Trophoblast cell (in vitro differentiated cells and primary cell): Measurements from ENCODE around the gene BCL11A.

Experiments used
- DNase-seq, 2 donors: peaks; one replicate each; pipeline ENCODE4 v3.0.0-alpha.2; 2016
- H2AFZ ChIP-seq: 2 replicates; pipeline ENCODE4 v1.6.1; 2013; ENCODE audit warnings: low read length, moderate library complexity, mild to moderate bottlenecking; ENCODE audit not compliant: insufficient read depth, poor library complexity
- H2AK5ac ChIP-seq: 2 replicates; pipeline ENCODE4 v1.6.1; 2013; ENCODE audit warnings: mild to moderate bottlenecking, low read length
- H2BK120ac ChIP-seq: 2 replicates; pipeline ENCODE4 v1.6.1; 2013; ENCODE audit warnings: low read length, mild to moderate bottlenecking, moderate library complexity; ENCODE audit not compliant: insufficient read depth, poor library complexity
- H2BK12ac ChIP-seq: 2 replicates; pipeline ENCODE4 v1.6.1; 2013; ENCODE audit warnings: mild to moderate bottlenecking, low read length, moderate library complexity
- H2BK5ac ChIP-seq: 2 replicates; pipeline ENCODE4 v1.6.1; 2013; ENCODE audit warnings: low read length, low read depth, moderate library complexity, mild to moderate bottlenecking; ENCODE audit not compliant: poor library complexity
- H3K14ac ChIP-seq: 2 replicates; pipeline ENCODE4 v1.6.1; 2013; ENCODE audit warnings: mild to moderate bottlenecking, low read length
- H3K18ac ChIP-seq: 2 replicates; pipeline ENCODE4 v1.6.1; 2013; ENCODE audit warnings: mild to moderate bottlenecking, low read length
- H3K23ac ChIP-seq: 2 replicates; pipeline ENCODE4 v1.6.1; 2013; ENCODE audit warnings: low read length
- H3K27ac ChIP-seq: 2 replicates; pipeline ENCODE4 v1.5.1; 2013; ENCODE audit warnings: low read depth, mild to moderate bottlenecking, inconsistent platforms, low read length, moderate library complexity
- H3K27me3 ChIP-seq: 2 replicates; pipeline ENCODE4 v1.6.1; 2013; ENCODE audit warnings: inconsistent platforms, mild to moderate bottlenecking, low read length, moderate library complexity; ENCODE audit not compliant: insufficient read depth
- H3K36me3 ChIP-seq, 2 experiments: 1 replicate in 1 of 2; 2 replicates in 1 of 2; pipeline ENCODE4 v1.6.1; 2013; ENCODE audit warnings: low read length in 2 of 2, mild to moderate bottlenecking in 2 of 2, moderate library complexity in 1 of 2; ENCODE audit not compliant: insufficient read depth in 2 of 2, control insufficient read depth in 1 of 2
- H3K4ac ChIP-seq: 2 replicates; pipeline ENCODE4 v1.6.1; 2013; ENCODE audit warnings: low read depth, mild to moderate bottlenecking, low read length, moderate library complexity
- H3K4me1 ChIP-seq, 2 experiments: 1 replicate in 1 of 2; 2 replicates in 1 of 2; pipeline ENCODE4 v1.6.1; 2013; ENCODE audit warnings: low read length in 2 of 2, mild to moderate bottlenecking in 2 of 2, moderate library complexity in 1 of 2; ENCODE audit not compliant: insufficient read depth in 2 of 2, control insufficient read depth in 1 of 2
- H3K4me2 ChIP-seq: 2 replicates; pipeline ENCODE4 v1.6.1; 2013; ENCODE audit warnings: inconsistent platforms, mild to moderate bottlenecking, low read length, moderate library complexity
- H3K4me3 ChIP-seq: 2 replicates; pipeline ENCODE4 v1.5.1; 2013; ENCODE audit warnings: mild to moderate bottlenecking, low read depth, low read length, inconsistent platforms
- H3K79me1 ChIP-seq: one replicate; pipeline ENCODE4 v1.6.1; 2013; ENCODE audit warnings: low read length
- H3K79me2 ChIP-seq: 2 replicates; pipeline ENCODE4 v1.6.1; 2013; ENCODE audit warnings: low read length, mild to moderate bottlenecking; ENCODE audit not compliant: control insufficient read depth, insufficient read depth, poor library complexity
- H3K9ac ChIP-seq: 2 replicates; pipeline ENCODE4 v1.6.1; 2013; ENCODE audit warnings: mild to moderate bottlenecking, low read length
- H3K9me3 ChIP-seq: 2 replicates; pipeline ENCODE4 v1.6.1; 2013; ENCODE audit warnings: low read depth, mild to moderate bottlenecking, control low read depth, inconsistent platforms, low read length; ENCODE audit not compliant: insufficient read depth
- H4K12ac ChIP-seq: 2 replicates; pipeline ENCODE4 v1.6.1; 2013; ENCODE audit warnings: low read depth, mild to moderate bottlenecking, low read length, moderate library complexity
- H4K8ac ChIP-seq: 2 replicates; pipeline ENCODE4 v1.6.1; 2013; ENCODE audit warnings: low read depth, mild to moderate bottlenecking, low read length, moderate library complexity
- H4K91ac ChIP-seq: one replicate; pipeline ENCODE4 v1.6.1; 2013; ENCODE audit warnings: low read depth, mild to moderate bottlenecking, low read length, moderate library complexity
- WGBS: extraction: QIAGEN DNeasy Blood & Tissue Kit; methylation state at CpG from one replicate; pipeline ENCODE4 v1.1.7; 2013; ENCODE audit warnings: missing lambda C conversion rate; ENCODE audit not compliant: insufficient read length, insufficient coverage; ENCODE audit errors: extremely low coverage; 5-methylcytosine and 5-hydroxymethylcytosine counted together

Gene BCL11A

DNA sequence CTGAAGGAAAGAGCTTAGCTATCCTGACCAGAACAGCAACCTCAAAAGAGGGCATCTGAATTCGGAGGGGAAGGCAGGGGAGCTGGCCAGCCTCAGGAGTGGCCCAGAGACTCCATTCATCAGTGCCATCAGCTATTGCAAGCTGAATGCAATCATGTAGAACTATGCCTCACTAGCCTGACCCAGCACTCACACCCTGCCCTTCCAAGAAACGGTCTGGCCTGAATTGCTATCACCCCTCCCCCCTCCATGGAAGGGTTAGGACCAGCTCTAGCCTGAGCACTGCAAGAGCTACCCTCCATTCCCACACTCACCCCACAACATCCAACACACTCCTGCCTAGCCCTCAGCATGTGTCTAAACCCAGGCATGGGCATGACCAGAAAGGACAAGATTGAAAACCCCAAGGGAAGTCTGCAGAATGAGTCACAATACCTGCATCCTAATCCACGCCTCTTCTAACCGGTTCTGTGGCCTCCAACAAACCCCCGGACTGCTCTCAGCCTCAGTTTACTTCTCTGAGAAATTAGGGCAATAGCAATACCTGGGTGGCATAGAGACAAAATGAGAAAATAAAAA, 120.3 kb downstream of the BCL11A start:
- Histone ChIP-seq H3K27ac (no peak overlapping the region), H3K9me3 (no peaks in the 10 kb centered on the region), H2AFZ (no peak overlapping the region), H3K14ac (peak overlapping the region; percentile 27), H3K4ac (no peak overlapping the region), H2BK120ac (no peak overlapping the region), H4K91ac (peak overlapping the region; percentile 53), H2BK12ac (peak overlapping the region; percentile 74), H3K79me1 (peaks cover 16% of the 10 kb centered on the region), H3K36me3 (no peaks in the 10 kb centered on the region), H3K18ac (no peak overlapping the region), H3K4me3 (no peak overlapping the region), H3K4me2 (no peak overlapping the region), H4K12ac (no peak overlapping the region), H2BK5ac (peak overlapping the region; percentile 3), H3K9ac (no peak overlapping the region), H2AK5ac (no peak overlapping the region), H3K79me2 (peaks cover 2% of the 10 kb centered on the region), H3K4me1 (peaks cover 18 to 21% of the 10 kb centered on the region in 2 experiments), H4K8ac (no peak overlapping the region), H3K23ac (no peak overlapping the region), H3K27me3 (no peaks in the 10 kb centered on the region)
- DNase-seq: peak in 1 of 2 donors; percentile 53
- no CpG with 5 or more reads among the region's 5 CpGs for WGBS

DNA sequence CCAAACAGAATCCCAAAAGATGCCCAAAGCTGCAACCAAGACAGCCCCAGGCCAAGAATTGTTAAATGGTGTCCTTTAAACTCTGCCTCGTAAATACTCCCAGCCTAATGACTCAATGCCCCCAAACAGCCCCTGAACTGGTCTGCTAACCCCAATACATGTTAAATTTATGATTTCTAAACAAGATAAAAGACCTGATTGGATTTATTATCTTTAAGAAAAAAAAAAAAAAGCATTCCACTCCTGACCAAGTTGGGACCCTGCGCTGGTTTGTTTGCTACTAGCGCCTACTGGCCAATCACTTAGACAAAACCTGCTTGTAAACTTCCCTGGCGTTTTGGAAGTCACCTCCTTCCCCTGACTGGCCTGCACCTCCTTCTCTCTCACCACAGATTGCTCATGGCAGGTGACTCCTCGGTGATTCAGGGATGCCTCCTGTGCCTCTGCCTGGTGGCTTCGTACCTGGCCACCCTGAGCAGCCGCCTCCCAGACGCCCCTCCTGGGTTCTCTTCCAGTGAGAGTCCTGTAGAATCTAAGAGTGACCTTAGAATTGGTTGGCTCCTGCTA, 121.3 kb downstream of the BCL11A start:
- H3K79me2 ChIP-seq: peaks cover 2% of the 10 kb centered on the region
- peak overlapping the region; percentile 40 for H2BK120ac ChIP-seq
- peak overlapping the region; percentile 3 for H2BK5ac ChIP-seq
- peaks cover 16% of the 10 kb centered on the region for H3K79me1 ChIP-seq
- peak overlapping the region; percentile 53 for H4K91ac ChIP-seq
- no peaks in the 10 kb centered on the region for H3K27me3 ChIP-seq
- DNase-seq: no peak
- peak overlapping the region; percentile 15 for H4K8ac ChIP-seq
- H2AK5ac ChIP-seq: peak overlapping the region; percentile 25
- H3K4me1 ChIP-seq: peaks cover 18 to 21% of the 10 kb centered on the region in 2 experiments
- H3K4ac ChIP-seq: peak overlapping the region; percentile 64
- no peak overlapping the region for H3K4me3 ChIP-seq
- no peaks in the 10 kb centered on the region for H3K36me3 ChIP-seq
- H4K12ac ChIP-seq: no peak overlapping the region
- H3K4me2 ChIP-seq: no peak overlapping the region
- H2BK12ac ChIP-seq: peak overlapping the region; percentile 97
- no peak overlapping the region for H3K23ac ChIP-seq
- WGBS: no CpG with 5 or more reads among the region's 8 CpGs
- no peaks in the 10 kb centered on the region for H3K9me3 ChIP-seq
- H3K14ac ChIP-seq: peak overlapping the region; percentile 77
- no peak overlapping the region for H2AFZ ChIP-seq
- H3K18ac ChIP-seq: peak overlapping the region; percentile 70
- no peak overlapping the region for H3K27ac ChIP-seq
- no peak overlapping the region for H3K9ac ChIP-seq

DNA sequence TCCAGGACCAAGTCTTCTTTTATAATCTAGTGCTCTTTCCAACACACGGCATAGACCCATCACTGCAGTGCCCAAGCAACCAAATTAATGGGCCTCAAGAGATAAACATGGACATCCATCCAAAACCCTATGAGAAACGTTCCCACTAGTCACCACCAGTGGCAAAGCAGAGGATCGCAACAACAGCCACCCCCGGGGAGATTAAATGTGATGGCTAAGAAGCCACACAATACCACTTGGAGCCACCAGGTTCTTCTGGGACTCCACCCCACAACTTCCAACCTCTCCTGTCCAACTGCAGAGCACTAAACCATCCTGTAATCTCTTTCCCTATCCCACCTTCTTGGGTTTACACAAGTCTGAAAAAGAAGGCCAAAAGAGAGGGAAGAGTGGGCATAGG, 123.8 kb downstream of the BCL11A start:
- H4K91ac ChIP-seq: no peak overlapping the region
- H2AFZ ChIP-seq: no peak overlapping the region
- H2BK120ac ChIP-seq: no peak overlapping the region
- H3K4ac ChIP-seq: no peak overlapping the region
- no peaks in the 10 kb centered on the region for H3K36me3 ChIP-seq
- no peak overlapping the region for H3K4me2 ChIP-seq
- H3K79me1 ChIP-seq: peaks cover 16% of the 10 kb centered on the region
- no peak for DNase-seq
- H3K4me1 ChIP-seq: peaks cover 16 to 17% of the 10 kb centered on the region in 2 experiments
- no peak overlapping the region for H3K23ac ChIP-seq
- no peak overlapping the region for H4K12ac ChIP-seq
- H3K27ac ChIP-seq: no peak overlapping the region
- H3K4me3 ChIP-seq: no peak overlapping the region
- H3K9me3 ChIP-seq: no peaks in the 10 kb centered on the region
- no peaks in the 10 kb centered on the region for H3K27me3 ChIP-seq
- H4K8ac ChIP-seq: no peak overlapping the region
- H3K9ac ChIP-seq: no peak overlapping the region
- no peak overlapping the region for H3K14ac ChIP-seq
- no peak overlapping the region for H2BK5ac ChIP-seq
- no peak overlapping the region for H3K18ac ChIP-seq
- no peak overlapping the region for H2AK5ac ChIP-seq
- peaks cover 2% of the 10 kb centered on the region for H3K79me2 ChIP-seq
- WGBS: no CpG with 5 or more reads among the region's 4 CpGs
- no peak overlapping the region for H2BK12ac ChIP-seq

DNA sequence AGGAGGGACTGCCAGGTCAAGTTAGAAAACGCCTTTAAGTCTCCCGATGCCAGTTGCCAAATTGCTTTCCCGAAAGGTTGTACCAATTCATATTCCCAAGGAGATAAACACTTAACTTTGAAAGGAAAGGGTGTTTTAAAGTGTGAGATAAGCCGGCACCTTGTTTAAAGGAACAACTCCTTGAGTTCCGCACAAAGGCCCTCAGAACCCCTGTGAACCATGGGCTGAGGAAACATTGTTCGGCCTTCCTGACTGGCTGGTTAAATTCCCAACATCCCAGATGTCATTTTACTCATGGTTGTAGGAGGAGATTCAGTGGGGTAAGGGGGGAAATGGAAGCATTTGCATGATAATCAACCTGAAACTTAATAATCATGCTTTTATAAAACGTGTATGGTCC, 126.6 kb downstream of the BCL11A start:
- no peak for DNase-seq
- Histone ChIP-seq H3K4ac (no peak overlapping the region), H3K27me3 (no peaks in the 10 kb centered on the region), H3K23ac (no peak overlapping the region), H3K4me1 (peaks cover 2% of the 10 kb centered on the region in 2 experiments), H3K9ac (no peak overlapping the region), H2BK5ac (no peak overlapping the region), H2BK120ac (no peak overlapping the region), H3K36me3 (no peaks in the 10 kb centered on the region), H3K14ac (no peak overlapping the region), H3K4me2 (no peak overlapping the region), H3K4me3 (no peak overlapping the region), H2AFZ (no peak overlapping the region), H3K18ac (no peak overlapping the region), H3K9me3 (no peaks in the 10 kb centered on the region), H4K12ac (no peak overlapping the region), H3K79me1 (peaks cover 1% of the 10 kb centered on the region), H3K27ac (no peak overlapping the region), H4K91ac (no peak overlapping the region), H4K8ac (no peak overlapping the region), H3K79me2 (no peaks in the 10 kb centered on the region), H2BK12ac (no peak overlapping the region), H2AK5ac (no peak overlapping the region)
- WGBS: no CpG with 5 or more reads among the region's 7 CpGs
